Neutrophil (primary cell): ENCODE results near the gene HSP90AA1.

Experiments used
- H3K27ac ChIP-seq: fragments of 200-600 bp; sonication (generic); 2 replicates; pipeline ENCODE4 v1.5.1; 2016; ENCODE audit warnings: mild to moderate bottlenecking, moderate library complexity
- H3K27me3 ChIP-seq: fragments of 200-600 bp; sonication (generic); 2 replicates; pipeline ENCODE4 v1.6.0; 2016; ENCODE audit warnings: mild to moderate bottlenecking
- H3K36me3 ChIP-seq: fragments of 200-600 bp; sonication (generic); 2 replicates; pipeline ENCODE4 v1.5.1; 2017
- H3K4me1 ChIP-seq, 2 experiments: fragments of 200-600 bp in 1 of 2; sonication (generic) in 1 of 2; 1 replicate in 1 of 2; 2 replicates in 1 of 2; pipeline versions ENCODE4 v1.5.1 to v1.6.1; 2013 to 2016; ENCODE audit warnings: low read depth in 1 of 2, low read length in 1 of 2, mild to moderate bottlenecking in 1 of 2, moderate library complexity in 1 of 2; ENCODE audit not compliant: control insufficient read depth in 1 of 2, insufficient read depth in 1 of 2
- H3K4me3 ChIP-seq, 2 experiments: fragments of 200-600 bp in 1 of 2; sonication (generic) in 1 of 2; 1 replicate in 1 of 2; 2 replicates in 1 of 2; pipeline ENCODE4 v1.5.1; 2013 to 2016; ENCODE audit warnings: low read depth in 1 of 2, low read length in 1 of 2, mild to moderate bottlenecking in 1 of 2, moderate library complexity in 1 of 2
- H3K9me3 ChIP-seq: fragments of 200-600 bp; sonication (generic); 2 replicates; pipeline ENCODE4 v1.5.1; 2016
- TF ChIP-seq, protein P1 (sequence below): fragments of 200-600 bp; sonication (generic); IDR thresholded peaks from 2 replicates; pipeline ENCODE4 v1.5.1; 2016; ENCODE audit warnings: antibody characterized with exemption

The HSP90AA1 gene

DNA sequence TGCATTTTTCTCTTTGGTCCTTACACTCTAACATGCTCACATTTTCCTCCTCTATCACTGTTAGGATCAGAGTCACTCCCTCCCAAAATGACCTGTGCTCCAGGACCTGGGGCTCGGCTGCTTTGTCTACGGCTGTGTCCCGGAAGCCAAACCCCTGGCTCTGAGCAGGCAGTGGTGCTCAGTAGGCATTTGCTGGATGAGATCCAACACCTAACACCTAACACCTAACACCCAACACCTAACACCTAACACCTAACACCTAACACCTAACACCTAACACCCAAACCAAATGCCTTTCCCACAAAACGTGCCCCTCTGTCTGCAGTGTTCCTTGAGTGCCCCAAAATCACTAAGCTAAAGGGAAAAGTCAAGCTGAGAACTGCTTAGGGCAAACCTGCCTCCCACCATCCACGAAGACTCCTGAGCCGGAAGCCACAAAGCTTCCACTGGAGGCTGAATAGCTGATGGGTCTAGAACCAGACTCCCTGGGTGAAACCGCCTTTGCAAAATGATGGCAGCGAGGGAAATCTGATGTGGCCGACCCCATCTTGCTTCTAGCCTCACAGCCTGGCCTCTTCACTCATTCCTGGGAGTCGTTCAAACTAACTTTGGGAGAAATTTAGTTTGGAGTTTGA, 29.2 kb downstream of the HSP90AA1 start:
- no peak overlapping the region for H3K4me3 ChIP-seq
- TF ChIP-seq, protein P1, sequence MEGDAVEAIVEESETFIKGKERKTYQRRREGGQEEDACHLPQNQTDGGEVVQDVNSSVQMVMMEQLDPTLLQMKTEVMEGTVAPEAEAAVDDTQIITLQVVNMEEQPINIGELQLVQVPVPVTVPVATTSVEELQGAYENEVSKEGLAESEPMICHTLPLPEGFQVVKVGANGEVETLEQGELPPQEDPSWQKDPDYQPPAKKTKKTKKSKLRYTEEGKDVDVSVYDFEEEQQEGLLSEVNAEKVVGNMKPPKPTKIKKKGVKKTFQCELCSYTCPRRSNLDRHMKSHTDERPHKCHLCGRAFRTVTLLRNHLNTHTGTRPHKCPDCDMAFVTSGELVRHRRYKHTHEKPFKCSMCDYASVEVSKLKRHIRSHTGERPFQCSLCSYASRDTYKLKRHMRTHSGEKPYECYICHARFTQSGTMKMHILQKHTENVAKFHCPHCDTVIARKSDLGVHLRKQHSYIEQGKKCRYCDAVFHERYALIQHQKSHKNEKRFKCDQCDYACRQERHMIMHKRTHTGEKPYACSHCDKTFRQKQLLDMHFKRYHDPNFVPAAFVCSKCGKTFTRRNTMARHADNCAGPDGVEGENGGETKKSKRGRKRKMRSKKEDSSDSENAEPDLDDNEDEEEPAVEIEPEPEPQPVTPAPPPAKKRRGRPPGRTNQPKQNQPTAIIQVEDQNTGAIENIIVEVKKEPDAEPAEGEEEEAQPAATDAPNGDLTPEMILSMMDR = no peak
- no peaks in the 10 kb centered on the region for H3K27me3 ChIP-seq
- no peaks in the 10 kb centered on the region for H3K4me1 ChIP-seq
- H3K9me3 ChIP-seq = no peaks in the 10 kb centered on the region
- no peak overlapping the region for H3K27ac ChIP-seq
- peaks cover 7% of the 10 kb centered on the region for H3K36me3 ChIP-seq

DNA sequence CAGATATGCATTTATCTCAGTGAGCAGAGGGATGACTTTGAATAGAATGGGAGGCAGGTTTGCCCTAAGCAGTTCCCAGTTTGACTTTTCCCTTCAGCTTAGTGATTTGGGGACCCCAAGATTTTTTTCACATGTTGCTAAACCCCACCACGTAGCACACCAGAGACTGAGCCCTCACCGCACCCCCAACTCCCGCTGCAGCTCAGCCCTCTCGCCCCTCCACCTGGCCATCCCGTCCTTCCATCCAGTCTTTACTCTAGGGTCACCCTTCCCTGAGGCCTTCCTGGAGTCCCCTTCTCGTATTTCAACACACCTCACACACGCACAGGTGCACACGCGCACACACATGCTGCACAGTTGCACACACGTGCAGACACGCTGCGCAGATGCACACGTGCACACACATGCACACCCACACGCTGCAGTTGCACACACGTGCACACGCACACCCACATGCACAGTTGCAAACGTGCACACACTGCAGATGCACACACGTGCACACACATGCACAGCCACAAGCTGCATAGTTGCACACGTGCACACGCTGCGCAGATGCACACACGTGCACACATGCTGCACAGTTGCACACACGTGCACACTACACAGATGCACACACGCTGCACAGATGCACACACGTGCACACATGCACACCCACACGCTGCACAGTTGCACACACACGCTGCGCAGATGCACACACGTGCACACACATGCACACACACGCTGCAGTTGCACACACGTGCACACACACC, 30.0 kb downstream of the HSP90AA1 start:
- TF ChIP-seq, protein P1 = no peak
- H3K9me3 ChIP-seq = no peaks in the 10 kb centered on the region
- no peaks in the 10 kb centered on the region for H3K27me3 ChIP-seq
- H3K36me3 ChIP-seq = peaks cover 15% of the 10 kb centered on the region
- no peaks in the 10 kb centered on the region for H3K4me1 ChIP-seq
- H3K4me3 ChIP-seq = no peak overlapping the region
- no peak overlapping the region for H3K27ac ChIP-seq

DNA sequence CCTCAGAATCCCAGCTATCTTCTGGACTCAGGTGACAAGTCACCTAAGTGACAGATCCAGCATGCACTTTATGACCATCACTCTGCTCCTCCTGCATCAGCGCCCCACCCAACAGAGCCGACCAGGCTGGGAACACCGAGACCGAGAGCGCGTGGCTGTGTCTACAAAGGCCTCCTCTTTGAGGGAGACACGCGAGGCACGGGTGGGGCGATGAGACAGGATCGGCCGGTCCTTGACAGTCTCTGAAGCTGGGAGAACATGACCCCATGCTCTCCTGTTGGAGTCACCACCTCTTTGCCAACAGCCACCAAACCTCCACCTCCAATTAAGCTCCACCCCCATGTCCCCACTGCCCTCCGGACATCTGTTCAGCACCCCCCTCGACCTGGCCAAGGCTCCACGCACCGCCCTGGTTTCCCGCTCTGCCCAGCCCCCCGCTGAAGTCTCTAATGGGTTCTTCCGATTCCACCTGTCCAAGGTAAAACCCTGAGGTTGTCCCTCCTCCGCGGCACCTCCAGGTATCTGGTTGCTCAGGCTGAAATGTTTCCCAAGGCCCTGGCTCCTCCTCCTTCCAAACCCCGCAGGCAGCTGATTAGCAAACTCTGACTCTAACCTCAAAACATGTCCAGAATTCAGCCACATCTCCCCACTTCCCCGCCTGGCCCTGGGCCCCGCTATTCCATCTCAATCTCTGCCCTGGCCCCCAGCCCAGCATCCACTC, 31.5 kb downstream of the HSP90AA1 start:
- Histone ChIP-seq H3K36me3 (peaks cover 30% of the 10 kb centered on the region), H3K27ac (no peak overlapping the region), H3K27me3 (no peaks in the 10 kb centered on the region), H3K4me1 (no peaks in the 10 kb centered on the region), H3K4me3 (no peak overlapping the region), H3K9me3 (no peaks in the 10 kb centered on the region)
- TF ChIP-seq, protein P1 = no peak

DNA sequence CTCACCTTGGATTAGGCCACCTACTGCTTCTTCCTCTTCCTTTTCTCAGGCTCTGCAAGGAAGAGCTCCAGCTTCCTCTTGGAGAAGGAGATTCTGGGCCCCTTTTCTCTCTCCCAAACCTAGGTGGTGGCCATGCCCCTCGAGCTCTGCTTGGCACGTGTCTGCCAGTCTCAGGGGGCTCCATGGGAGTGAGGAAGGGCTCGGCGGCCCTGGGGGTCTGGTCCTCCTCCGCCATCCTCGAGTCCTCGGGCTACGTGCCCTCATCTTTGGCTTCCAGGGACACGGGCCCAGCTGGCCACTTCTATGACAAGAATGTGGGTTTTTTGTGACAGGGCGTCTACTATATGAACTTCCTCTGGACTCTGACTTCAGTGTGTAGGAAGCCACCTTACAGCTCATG, 34.3 kb downstream of the HSP90AA1 start:
- TF ChIP-seq, protein P1 = no peak
- Histone ChIP-seq H3K9me3 (no peaks in the 10 kb centered on the region), H3K4me1 (no peaks in the 10 kb centered on the region), H3K4me3 (no peak overlapping the region), H3K27me3 (no peaks in the 10 kb centered on the region), H3K27ac (no peak overlapping the region), H3K36me3 (peaks cover 58% of the 10 kb centered on the region)

DNA sequence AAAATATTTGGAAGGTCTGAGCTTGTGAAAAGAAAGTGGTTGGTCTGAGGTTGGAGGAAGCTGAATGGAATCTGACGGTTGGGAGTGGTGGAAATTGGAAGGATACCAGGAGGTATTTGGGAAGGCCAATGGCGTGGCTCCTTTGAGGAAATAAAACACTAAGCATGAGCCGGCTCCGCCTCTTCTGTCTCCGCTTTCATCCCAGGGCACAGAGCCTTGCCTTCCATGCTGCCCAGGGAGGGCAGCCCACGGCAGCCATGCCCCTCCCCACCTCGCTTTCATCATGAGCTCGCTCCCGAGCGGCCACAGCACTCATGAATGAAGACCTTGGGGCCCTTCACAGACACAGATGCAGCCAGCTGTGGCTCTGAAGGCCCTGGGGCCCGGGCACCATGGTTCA, 36.2 kb downstream of the HSP90AA1 start:
- no peaks in the 10 kb centered on the region for H3K9me3 ChIP-seq

More for the DNA sequence above, 36.2 kb downstream of the HSP90AA1 start:
- Histone ChIP-seq H3K36me3 (peaks cover 76% of the 10 kb centered on the region), H3K27ac (no peak overlapping the region), H3K4me3 (no peak overlapping the region), H3K4me1 (no peaks in the 10 kb centered on the region), H3K27me3 (no peaks in the 10 kb centered on the region)
- TF ChIP-seq, protein P1 = no peak
